Left ventricle myocardium superior (tissue), 1 donor: ENCODE results near the gene GPC6. TPM values are rescaled to one million over a fixed set of nuclear protein-coding genes. Genes with fewer than 3 reads are reported as not detected.

ENCODE experiments used
- ATAC-seq: fragments of 200-7000 bp; cut with Tn5 transposase; one replicate; pipeline ENCODE4 v1.9.1; 2020; ENCODE audit warnings: mild to moderate bottlenecking, moderate library complexity
- DNase-seq: peaks from one replicate; pipeline ENCODE4 v3.0.0-alpha.2; 2020
- intact Hi-C: fragments of 100-400 bp; cut with micrococcal nuclease; formaldehyde crosslinking; loops from one replicate; pipeline ENCODE4 v1.11.0; 2022
- total RNA-seq: library from RNA; stranded (reverse); fragmentation: NEBNext Ultra II Directional; extraction: Animal tissue kit (Norgen Biotek cat#: 25700); gene quantifications from one replicate; pipeline ENCODE4 v1.2.1, GENCODE V29; 2021
- donor health status: DM: no; HTN: yes; CAD: no; lungs with severe emphysema.

Gene GPC6
- total RNA-seq, 1 donor from 2014 or later, result 1.6 TPM

- no peak for ATAC-seq
- DNase-seq, result no peak
- intact Hi-C loops, result no loop called here
Observed at GRCh38 chr13:93345770-93346169, 119.2 kb downstream of the GPC6 start.

- DNase-seq (no peak), ATAC-seq (no peak)
- intact Hi-C loops, result no loop called here
Observed at GRCh38 chr13:93352616-93353015, 126.0 kb downstream of the GPC6 start.

- ATAC-seq, result no peak
- no peak for DNase-seq
- intact Hi-C loops, result no loop called here
Observed at GRCh38 chr13:93355094-93355493, 128.5 kb downstream of the GPC6 start.

GRCh38 chr13:93356469-93356868 lies 129.9 kb downstream of the GPC6 start:
- ATAC-seq (no peak), DNase-seq (no peak)
- intact Hi-C loops, result no loop called here

DNA sequence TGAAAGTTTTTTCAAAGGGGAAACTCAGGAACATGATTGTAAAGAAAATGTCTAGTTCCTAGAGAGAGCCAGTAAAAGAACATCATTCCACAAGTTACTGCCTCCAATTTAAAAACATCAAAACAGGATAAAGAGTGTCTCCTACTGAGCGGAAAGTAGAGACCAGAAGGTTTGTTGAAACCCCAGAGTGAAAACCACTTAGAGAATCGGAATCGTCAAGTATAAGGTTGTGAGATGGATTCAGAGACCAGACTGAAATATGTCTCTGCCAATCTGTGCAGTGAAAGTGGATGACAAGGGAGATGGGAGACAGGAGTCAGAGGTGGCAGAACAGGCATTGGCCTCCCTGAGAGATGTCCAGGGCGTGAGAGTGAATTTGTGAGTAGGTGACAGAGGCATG lies 133.4 kb downstream of the GPC6 start:
- intact Hi-C loops, result no loop called here
- no peak for DNase-seq
- no peak for ATAC-seq

- DNase-seq (no peak), ATAC-seq (no peak)
- intact Hi-C loops, result no loop called here
Observed at GRCh38 chr13:93361703-93362102, 135.1 kb downstream of the GPC6 start.

DNA sequence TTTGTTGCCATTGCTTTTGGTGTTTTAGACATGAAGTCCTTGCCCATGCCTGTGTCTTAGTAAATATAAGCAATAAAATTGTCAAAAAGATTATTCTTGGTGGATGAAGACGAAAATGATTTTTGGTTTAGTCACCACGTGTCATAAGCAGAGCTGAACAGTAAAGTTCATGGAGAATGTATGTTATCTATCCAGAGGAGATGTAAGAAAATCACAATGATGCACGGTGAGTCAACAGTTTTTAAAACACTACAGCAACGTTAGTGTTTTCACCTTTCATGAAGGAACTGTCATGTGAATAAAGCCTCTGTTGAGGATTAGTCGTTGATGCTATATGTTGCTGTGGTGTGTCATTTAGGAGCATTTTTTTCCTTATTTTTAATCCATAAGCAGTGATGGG lies 137.6 kb downstream of the GPC6 start:
- intact Hi-C loops, result no loop called here
- no peak for DNase-seq
- no peak for ATAC-seq

GRCh38 chr13:93368296-93368695 lies 141.7 kb downstream of the GPC6 start:
- ATAC-seq (no peak), DNase-seq (no peak)
- intact Hi-C loops, result no loop called here

GRCh38 chr13:93368718-93369117 lies 142.1 kb downstream of the GPC6 start:
- ATAC-seq (no peak), DNase-seq (no peak)
- intact Hi-C loops, result no loop called here

GRCh38 chr13:93372856-93373255 lies 146.2 kb downstream of the GPC6 start:
- DNase-seq (no peak), ATAC-seq (no peak)
- intact Hi-C loops, result no loop called here

- intact Hi-C loops, result no loop called here
- no peak for ATAC-seq
- DNase-seq, result no peak
Observed at GRCh38 chr13:93375491-93375890, 148.9 kb downstream of the GPC6 start.

- intact Hi-C loops, result no loop called here
- DNase-seq, result no peak
- no peak for ATAC-seq
Observed at GRCh38 chr13:93377196-93377595, 150.6 kb downstream of the GPC6 start.

DNA sequence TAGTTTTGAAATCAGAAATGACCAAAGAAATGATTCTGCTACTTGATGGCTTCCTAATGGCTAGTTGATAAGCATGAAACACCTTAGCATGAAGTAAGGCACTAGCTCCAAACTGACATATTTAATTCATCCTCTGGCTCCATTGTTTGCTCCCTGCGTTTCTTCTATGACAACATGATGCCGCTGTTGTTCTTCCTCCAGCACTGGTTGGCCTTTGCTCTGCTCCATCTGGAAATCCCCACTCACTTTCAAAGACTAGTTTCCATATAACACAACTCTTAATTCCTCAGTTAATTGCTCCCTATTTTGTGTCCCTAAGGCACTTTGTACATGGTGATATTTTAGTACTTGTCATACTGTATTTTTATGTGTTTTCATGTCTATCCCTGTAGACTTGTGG lies 151.6 kb downstream of the GPC6 start:
- DNase-seq (no peak), ATAC-seq (no peak)
- intact Hi-C loops, result no loop called here

GRCh38 chr13:93386116-93386515 lies 159.5 kb downstream of the GPC6 start:
- intact Hi-C loops, result no loop called here
- ATAC-seq, result no peak
- no peak for DNase-seq

DNA sequence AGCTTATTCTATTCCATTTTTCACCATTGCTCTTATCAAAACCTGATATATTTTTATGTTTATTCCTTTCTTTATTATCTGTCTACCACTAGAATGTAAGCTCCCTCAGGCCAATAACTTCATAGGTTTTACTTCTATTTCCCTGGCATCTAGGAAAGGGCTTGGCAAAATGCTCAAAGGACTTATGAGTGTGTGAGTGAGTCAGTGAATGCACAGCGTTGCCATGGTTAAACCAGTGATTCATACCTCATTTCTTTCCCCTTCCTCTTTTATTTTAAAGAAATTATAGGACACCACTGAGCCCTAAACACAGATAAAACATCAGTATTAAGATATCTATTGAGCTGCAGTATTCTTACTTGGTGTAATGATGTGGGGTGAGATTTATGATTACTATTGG lies 162.1 kb downstream of the GPC6 start:
- DNase-seq, result no peak
- ATAC-seq, result no peak
- intact Hi-C loops, result no loop called here

DNA sequence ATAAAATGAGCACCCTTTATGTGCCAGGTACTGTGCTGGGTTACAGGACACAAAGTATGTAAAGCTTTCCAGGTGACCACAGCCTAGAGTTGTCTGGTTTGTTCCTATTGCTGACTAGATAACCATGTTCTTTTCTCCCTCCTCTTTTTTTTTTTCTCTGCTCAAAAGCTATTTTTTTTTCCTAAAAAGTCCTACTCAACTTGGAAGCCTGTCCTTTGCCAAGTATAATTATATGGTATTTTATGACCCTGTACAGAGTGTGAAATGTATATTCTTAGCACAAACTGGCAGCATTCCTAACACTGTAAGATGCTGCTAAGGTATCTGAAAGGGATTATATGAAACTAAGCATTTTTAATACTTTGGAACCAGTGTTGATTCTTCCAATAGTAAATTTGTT lies 171.0 kb downstream of the GPC6 start:
- intact Hi-C loops, result no loop called here
- ATAC-seq (no peak), DNase-seq (no peak)

DNA sequence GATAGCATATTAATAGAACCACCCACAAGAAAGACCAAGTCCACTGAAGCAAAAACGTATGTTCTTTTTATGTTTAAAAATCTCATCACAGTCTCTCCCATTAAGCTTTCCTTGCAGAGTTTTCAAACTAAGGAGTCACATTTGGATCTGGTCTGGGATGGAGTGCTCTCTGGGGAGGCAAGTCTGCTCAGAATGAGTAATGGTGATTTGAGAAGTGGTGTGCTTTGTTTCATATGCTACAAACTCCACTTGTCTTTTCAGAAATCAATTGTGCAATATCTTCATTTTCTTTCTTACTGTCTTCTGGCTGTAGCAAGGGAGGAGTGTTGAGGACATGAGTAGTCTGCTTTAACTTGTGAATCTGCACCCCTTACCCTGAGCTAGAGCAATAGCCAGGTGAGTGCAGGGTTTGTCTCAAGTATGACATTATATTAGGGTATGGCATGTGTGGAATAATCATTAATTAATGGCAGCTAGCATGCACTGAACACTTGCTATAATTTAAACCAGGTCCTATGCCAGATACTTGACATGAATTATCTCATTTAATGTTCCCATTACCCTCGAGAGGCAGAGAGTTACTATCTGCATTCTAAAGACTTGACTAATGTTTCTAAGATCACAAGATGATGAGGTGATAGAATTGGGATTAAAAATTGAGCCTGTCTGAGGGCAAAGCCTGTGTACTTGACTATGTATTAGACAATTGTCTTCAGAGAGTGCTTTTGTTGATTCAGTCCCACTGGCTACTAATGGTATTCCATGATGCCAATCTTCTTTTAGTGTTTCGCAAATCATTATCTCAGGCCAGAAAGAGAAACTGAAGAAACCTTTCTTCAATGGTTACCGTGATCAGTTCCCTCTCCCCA lies 171.8 kb downstream of the GPC6 start:
- intact Hi-C loops, result no loop called here
- ATAC-seq (peak; percentile 30), DNase-seq (no peak)

DNA sequence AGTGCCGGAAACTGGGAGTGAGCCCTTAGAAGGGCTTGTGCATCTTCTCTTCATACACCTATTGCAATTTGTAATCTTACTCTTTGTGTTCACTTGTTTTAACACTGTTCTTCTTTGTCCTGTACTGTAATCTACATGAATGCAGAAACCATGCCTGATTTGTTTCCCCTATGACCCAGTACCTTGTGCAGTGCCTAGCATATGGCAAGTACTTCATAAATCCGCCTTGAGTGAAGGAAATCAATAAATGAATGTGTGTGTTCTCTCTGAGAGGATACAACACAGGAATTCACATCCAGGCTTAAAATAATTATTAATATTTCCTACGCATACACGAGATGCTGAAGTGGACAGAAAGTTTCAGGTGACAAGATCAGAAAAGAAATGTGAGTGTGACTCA lies 172.6 kb downstream of the GPC6 start:
- no peak for DNase-seq
- intact Hi-C loops, result no loop called here
- no peak for ATAC-seq

DNA sequence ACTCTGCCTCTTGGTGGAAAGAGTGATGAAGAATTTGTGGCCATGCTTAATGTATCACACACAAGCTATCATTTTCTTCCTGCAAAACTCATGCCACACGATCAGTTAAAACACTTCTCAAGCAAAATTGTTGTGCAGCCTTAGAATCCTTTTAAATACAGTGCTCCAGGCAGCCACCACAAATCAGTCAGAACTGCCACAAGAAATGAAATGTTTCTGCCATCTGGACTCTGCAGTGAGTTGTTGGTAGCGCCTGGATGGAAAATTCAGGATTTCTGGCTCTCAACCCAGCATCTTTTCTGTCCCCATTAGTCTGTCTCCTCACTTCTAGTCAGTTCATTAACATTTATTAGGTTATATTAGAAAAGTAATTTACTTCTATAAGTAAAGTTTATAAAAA lies 179.5 kb downstream of the GPC6 start:
- ATAC-seq, result no peak
- intact Hi-C loops, result no loop called here
- no peak for DNase-seq

- intact Hi-C loops, result no loop called here
- ATAC-seq (no peak), DNase-seq (no peak)
Observed at GRCh38 chr13:93407551-93407950, 180.9 kb downstream of the GPC6 start.

DNA sequence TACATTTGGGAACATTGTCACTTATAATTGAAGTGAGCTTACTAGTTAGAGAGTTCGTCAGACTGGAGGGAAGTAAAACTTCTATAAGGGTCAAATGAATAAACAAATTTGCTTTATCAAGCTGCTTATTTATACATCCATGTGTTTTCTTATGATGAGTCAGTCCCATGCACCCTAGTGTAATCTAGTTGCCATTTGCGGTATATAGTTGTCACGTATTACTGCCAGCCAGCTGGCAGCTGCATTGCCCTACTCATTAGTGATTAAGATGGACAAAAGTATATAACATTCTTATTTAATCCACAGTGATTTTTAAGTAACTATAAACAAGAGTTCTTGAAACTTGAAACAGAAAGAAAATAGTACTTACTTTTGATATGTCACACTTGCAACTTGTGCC lies 182.4 kb downstream of the GPC6 start:
- DNase-seq, result no peak
- no peak for ATAC-seq
- intact Hi-C loops, result no loop called here

- intact Hi-C loops, result no loop called here
- ATAC-seq, result no peak
Observed at GRCh38 chr13:93409816-93410215, 183.2 kb downstream of the GPC6 start.

More at GRCh38 chr13:93409816-93410215, 183.2 kb downstream of the GPC6 start:
- DNase-seq, result no peak
